Measurements from ENCODE around the gene DGUOK.

- TF ChIP-seq CREM (IDR thresholded peaks at IDR 0.05; ENCODE audit: low read depth) (no peak), EP300 (IDR thresholded peaks at IDR 0.05; ENCODE audit: borderline replicate concordance in 1 of 2, control insufficient read depth in 1 of 2, low read depth in 2 of 2, low read length in 2 of 2) (no peak), RAD21 (IDR thresholded peaks at IDR 0.05; ENCODE audit: insufficient read depth, low read depth, low read length) (no peak), SP1 (IDR thresholded peaks at IDR 0.05; ENCODE audit: low read depth, low read length) (no peak), IRF3 (IDR thresholded peaks at IDR 0.05) (no peak), TAF1 (IDR thresholded peaks at IDR 0.05; ENCODE audit: borderline replicate concordance, low read depth, low read length) (no peak)
- TF ChIP-seq, protein P1, sequence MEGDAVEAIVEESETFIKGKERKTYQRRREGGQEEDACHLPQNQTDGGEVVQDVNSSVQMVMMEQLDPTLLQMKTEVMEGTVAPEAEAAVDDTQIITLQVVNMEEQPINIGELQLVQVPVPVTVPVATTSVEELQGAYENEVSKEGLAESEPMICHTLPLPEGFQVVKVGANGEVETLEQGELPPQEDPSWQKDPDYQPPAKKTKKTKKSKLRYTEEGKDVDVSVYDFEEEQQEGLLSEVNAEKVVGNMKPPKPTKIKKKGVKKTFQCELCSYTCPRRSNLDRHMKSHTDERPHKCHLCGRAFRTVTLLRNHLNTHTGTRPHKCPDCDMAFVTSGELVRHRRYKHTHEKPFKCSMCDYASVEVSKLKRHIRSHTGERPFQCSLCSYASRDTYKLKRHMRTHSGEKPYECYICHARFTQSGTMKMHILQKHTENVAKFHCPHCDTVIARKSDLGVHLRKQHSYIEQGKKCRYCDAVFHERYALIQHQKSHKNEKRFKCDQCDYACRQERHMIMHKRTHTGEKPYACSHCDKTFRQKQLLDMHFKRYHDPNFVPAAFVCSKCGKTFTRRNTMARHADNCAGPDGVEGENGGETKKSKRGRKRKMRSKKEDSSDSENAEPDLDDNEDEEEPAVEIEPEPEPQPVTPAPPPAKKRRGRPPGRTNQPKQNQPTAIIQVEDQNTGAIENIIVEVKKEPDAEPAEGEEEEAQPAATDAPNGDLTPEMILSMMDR (IDR thresholded peaks at IDR 0.05 in 2 of 3, conservative IDR thresholded peaks at IDR 0.05 in 1 of 3; ENCODE audit: control insufficient read depth in 2 of 3, extremely low read depth in 1 of 3, insufficient read depth in 1 of 3, low read depth in 3 of 3, low read length in 3 of 3), result no peak
Measured at GRCh38 chr2:73946215-73946614, 19.5 kb downstream of the DGUOK start.

Measured in GM12878 (cell line).